ENCODE results near the gene DIP2B.

The DIP2B gene

DNA sequence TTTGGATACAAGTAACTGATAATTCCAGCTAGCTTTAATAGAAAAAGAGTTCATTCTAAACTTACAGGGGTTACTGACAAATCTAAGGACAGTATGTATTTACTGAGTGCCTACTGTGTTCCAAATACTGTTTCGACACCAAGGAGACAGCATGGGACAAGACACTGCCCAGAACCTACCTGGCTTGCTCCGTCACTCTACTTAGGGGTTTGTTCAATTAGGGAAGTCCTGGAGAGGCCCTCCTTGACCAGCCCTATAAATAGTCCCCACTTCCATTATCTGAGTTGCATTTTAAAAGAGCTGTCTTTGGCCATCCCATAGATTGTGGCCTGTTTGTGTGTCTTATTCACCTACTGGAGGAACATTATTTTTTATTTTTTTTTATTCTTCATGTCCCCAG, 129.6 kb downstream of the DIP2B start:
- FAIRE-seq: no peak
- DNase-seq (ENCODE audit: insufficient read length, low spot score): no peak

DNA sequence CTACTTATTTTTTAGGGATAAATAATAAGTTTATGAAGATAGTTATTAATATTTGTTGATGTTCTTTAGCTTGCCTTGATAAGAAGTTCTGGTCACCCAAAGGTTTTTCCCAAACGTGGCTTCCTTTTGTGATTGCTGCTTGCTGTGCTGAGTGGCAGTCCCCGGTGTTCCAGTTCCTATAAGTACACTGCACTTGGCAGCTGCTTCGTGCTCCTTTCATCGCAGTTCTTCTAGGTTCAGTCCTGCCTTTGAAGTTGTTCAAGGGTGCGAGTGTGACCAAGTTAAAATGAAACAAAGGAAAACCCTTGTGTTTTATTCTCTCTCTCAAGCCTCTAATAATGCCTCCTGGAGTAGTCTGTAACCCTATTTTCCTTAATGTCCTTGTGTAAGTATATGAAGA, 130.6 kb downstream of the DIP2B start:
- FAIRE-seq: no peak

DNA sequence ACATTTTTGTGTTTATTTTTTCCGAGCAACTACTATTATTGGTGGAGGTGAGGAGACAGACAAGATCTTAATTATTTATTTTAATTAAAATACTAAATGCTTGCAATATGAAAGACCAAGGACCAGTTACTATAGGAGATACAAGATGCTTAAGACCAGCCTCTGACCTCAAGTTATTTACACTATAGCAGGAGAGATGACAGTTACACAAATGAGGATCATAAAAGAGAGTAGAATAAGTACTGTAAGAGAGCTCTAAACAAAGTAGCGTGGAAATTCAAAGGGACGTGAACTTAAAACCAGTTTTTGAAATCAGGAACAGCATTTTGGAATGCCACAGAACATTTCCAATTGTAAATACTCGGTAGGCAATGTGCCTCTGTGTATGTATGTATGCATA, 131.1 kb downstream of the DIP2B start:
- DNase-seq (ENCODE audit: insufficient read length, low spot score): no peak
- no peak for FAIRE-seq

More for the DNA sequence above, 130.6 kb downstream of the DIP2B start:
- DNase-seq (ENCODE audit: insufficient read length, low spot score): no peak

DNA sequence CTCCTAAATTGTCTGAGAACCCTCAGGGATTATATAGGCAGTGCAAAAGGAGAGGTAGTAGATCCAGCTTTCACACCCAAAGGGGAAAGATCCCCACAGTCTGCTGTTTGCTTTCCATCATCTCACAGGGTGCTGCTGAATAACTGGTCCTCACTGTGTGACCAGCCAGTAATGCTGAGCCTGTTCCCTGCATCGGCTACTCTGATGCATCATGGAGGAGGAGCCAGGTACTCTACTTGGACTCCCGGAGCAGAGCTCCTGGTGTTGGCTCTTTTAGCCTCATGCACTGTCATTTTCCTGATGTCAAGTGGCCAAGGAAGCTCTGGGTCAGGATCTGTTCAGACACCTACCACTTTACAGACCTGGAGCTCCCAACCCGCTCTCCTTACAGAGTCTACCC, 131.7 kb downstream of the DIP2B start:
- DNase-seq (ENCODE audit: insufficient read length, low spot score) (no peak), FAIRE-seq (no peak)

DNA sequence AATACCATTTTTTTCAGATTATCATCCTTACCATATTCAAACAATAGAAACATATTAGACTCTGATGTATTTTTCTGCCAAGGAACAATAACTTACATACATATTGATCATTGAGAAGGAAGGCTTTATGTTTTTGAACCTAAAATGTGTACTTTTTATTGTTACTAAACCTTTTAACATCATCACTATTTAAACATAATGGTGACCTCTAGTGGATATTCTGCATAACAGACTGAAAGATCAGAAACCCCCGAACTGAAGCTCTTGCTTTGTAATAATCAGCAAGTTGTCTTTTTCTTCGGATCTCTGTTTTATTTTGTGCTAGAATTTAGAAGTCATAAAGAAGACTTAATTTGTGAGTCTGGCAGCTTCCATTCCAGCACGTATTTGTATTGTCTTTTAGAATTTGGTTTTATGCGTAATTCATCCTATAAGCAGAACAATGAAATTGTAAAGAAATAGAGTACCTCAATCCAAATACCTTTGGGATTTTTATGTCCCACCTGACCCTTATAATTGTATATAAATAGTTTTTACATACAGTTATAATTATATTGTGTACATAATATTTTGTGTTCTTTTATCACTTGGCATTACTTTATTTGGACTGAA, 133.2 kb downstream of the DIP2B start:
- DNase-seq (ENCODE audit: insufficient read length, low spot score): no peak
- no peak for FAIRE-seq

DNA sequence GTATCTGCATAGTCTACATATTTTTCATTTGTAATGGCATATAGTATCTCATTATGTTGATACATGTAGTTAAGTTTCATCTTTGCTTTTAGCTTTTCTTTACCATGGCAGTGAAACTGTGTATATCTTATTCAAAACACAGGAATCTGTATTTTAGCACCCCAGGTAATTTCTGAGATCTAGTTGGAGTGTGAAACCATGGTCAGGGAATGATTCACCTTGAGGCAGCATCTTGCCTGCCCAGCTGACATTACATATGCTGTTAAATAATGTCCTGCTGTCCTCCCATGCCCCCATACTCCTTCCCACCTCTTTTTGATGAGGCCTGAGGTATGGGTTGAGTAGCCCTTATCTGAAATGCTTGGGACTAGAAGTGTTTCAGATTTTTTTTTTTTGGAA, 133.7 kb downstream of the DIP2B start:
- FAIRE-seq (no peak), DNase-seq (ENCODE audit: insufficient read length, low spot score) (no peak)

DNA sequence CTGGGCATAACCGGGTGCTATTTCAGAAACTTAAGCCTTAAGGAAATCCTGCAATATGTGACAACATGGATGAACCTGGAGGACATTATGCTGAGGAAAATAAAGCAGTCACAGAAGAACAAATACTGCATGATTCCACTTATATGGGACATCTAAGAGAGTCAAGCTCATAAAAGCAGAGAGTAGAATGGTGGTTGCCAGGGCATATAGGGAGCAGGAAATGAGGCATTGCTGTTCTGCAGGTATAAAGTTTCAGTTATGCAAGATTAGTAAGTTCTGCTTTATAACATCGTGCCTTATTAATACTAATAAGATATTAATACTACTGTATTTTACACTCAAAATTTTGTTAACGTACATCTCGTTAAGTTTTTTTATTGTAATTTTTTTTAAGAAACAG, 134.9 kb downstream of the DIP2B start:
- no peak for DNase-seq (ENCODE audit: insufficient read length, low spot score)

DNA sequence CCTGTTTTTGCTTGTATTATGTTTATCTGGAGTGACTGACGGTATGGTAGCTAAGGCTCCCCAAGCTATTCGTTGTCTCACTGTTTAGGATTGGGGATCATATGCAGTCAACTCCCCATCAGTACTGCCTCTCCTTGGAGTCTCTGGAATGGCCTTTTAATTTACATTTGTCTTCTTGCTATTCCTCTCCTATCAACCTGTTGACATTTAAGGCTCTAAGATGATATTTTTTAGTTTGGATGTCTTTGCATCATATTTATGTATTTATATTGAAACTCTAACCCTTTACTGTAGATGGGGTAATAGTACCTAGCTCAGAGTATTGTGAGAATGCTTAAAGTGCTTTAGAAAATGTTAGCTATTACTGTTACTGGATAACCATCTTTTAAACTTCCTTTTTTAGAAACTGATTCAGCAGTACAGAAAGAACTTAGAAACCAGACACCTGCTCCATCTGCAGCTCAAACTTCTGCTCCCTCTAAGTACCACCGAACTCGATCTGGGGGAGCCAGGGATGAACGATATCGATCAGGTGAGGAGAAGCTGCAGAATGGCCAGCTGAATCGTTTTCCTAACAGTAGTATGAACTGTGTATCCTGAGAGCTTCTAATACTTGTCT, 135.6 kb downstream of the DIP2B start:
- FAIRE-seq (no peak), DNase-seq (ENCODE audit: insufficient read length, low spot score) (no peak)

More for the DNA sequence above, 134.9 kb downstream of the DIP2B start:
- no peak for FAIRE-seq

DNA sequence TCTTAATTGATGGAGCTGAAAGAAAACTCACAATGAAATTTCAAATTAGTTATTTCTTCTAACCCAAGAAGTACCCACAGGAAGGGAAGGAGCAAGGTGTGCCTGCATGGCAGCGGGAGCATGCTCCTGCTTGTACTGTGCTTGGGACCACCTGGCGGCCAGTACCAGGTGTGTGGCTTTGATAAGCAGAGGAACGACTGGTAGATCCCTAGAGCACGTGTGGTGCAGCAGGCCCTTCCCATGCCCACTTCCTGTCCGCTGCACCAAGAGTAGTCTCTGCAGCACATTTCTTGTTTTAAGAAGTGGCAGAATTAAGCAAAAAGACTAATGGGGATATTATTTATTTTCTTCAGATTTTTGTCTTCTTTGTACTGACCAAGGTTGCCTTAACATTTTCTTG, 136.8 kb downstream of the DIP2B start:
- no peak for FAIRE-seq
- DNase-seq (ENCODE audit: insufficient read length, low spot score): no peak

DNA sequence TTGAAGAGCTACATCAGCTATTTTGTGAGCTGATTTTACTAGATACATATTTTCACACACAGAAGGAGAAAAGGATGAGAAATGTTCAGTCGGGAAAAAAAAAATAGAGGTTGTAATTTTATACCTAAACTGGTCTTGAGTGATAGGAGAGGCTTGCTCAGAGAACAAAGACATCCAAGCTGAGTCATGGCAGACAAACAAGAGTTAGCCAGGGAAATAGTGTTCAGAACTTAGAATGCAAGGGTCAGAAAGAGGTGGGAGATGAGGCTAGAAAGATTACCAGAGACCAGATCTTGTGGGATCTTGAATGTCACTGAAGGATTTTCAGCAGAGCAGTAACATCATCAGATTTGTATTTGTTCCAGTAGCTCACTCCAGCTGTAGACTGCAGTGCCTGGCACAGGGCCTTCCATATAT, 137.3 kb downstream of the DIP2B start:
- FAIRE-seq (no peak), DNase-seq (ENCODE audit: insufficient read length, low spot score) (peak; percentile 30)

DNA sequence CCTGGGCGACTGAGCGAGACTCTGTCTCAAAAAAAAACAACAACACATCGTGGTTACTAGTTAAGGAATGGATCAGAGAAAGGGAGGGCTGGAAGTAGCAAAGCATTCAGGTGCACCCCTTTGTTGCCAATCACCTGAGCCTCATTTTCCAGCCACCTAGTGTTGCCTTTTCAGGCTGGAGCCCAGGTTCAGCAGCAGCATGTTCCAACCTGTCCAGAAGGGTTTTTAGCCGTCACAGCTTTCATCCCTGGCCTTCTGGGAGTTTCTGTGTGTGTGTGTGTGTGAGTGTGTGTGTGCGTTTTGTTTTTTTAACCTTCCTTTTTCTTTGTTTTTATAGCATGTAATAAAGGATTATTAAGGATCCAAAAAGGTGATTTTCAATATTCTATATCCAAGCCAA, 138.0 kb downstream of the DIP2B start:
- no peak for DNase-seq (ENCODE audit: insufficient read length, low spot score)

DNA sequence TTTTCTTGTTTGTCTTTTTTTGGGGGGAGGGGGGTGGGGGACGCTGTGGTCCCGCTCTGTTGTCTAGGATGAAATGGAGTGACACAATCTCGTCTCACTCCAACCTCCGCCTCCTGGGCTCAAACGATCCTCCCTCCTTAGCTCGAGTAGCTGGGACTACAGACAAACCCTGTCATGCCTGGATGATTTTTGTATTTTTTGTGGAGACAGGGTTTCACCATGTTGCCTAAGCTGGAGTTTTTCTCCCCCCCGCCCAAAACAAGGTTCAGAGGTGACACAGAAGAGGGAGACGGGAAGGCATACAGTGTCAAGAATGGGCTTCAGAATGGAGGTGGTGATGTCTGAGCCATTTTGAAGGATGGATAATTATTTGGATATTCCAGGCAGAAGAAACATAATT, 142.2 kb downstream of the DIP2B start:
- no peak for FAIRE-seq
- no peak for DNase-seq (ENCODE audit: insufficient read length, low spot score)

More for the DNA sequence above, 138.0 kb downstream of the DIP2B start:
- FAIRE-seq: no peak

DNA sequence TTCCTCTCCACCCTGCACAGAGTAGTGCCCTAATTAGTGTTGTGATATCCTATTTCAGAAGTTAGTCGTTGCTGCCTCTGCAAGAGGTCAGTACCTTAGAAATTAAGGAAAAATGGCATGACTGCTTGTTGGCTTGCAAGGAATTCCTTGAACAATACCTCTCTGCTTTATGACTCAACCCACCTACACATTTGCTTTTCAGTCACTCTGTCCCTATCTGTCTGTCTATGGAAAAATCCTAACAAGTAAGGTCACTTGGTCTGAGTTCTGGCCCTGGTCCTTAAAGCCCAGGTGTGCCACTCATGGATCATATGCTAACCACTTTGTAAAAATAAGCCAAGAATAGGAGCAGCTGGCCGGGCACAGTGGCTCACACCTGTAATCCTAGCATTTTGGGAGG, 142.7 kb downstream of the DIP2B start:
- DNase-seq (ENCODE audit: insufficient read length, low spot score): no peak

DNA sequence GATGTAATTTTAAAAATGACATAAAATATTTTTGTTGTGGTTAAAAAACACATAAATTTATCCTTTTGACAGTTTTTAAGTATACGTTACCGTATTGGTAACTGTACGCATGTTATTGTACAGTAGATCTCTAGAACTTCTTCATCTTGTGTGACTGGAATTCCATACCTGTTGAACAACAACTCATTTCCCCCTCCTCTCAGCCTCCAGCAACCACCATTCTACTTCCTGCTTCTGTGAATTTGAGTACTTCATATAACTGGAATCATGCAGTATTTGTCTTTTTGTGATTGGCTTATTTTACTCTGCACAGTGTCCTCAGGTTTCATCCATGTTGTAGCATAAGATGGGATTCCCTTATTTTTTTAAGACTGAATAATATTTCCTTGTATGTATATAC, 145.5 kb downstream of the DIP2B start:
- no peak for FAIRE-seq

More for the DNA sequence above, 142.7 kb downstream of the DIP2B start:
- FAIRE-seq: peak; percentile 31

DNA sequence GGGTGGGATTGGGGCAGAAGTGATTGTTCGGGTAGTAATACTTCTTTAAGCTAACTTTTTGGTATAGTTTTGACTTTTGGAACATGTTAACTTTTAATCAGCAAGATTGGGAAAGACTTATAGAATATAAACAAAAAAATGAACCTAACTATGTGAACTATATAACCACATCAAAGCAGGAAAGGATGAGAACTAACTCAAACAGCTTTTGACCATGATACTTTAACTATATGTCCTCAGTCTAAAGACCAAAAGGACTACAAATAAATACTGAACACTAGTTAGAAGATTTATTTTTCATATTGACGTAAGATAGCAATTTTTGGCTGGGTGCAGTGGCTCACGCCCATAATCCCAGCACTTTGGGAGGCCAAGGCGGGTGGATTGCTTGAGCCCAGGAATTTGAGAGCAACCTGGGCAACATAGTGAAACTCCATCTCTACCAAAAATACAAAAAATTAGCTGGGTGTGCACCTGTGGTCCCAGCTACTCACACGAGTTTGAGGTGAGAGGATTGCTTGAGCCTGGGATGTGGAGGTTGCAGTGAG, 150.7 kb downstream of the DIP2B start:
- DNase-seq (ENCODE audit: insufficient read length, low spot score): no peak
- FAIRE-seq: no peak

More for the DNA sequence above, 145.5 kb downstream of the DIP2B start:
- DNase-seq (ENCODE audit: insufficient read length, low spot score): no peak

DNA sequence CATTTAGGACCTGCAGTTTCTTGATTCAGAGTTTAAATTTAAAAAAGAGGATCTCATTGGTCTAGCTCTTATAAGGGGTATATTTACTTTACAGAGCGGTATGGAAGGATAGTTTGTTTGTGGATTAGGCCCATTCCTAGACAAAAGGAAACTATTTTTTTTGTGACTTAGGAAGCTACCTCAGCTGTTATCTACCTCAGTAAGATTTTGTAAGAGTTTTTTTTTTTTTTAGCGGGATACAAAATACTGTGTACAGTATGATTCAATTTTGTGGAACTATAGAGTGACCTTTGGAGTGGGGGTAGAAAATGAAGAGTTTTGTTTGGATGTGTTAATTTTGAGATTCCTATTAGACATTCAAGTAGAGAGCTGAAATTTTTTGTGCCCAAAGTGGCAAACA, 154.5 kb downstream of the DIP2B start:
- FAIRE-seq: no peak
- no peak for DNase-seq (ENCODE audit: insufficient read length, low spot score)

DNA sequence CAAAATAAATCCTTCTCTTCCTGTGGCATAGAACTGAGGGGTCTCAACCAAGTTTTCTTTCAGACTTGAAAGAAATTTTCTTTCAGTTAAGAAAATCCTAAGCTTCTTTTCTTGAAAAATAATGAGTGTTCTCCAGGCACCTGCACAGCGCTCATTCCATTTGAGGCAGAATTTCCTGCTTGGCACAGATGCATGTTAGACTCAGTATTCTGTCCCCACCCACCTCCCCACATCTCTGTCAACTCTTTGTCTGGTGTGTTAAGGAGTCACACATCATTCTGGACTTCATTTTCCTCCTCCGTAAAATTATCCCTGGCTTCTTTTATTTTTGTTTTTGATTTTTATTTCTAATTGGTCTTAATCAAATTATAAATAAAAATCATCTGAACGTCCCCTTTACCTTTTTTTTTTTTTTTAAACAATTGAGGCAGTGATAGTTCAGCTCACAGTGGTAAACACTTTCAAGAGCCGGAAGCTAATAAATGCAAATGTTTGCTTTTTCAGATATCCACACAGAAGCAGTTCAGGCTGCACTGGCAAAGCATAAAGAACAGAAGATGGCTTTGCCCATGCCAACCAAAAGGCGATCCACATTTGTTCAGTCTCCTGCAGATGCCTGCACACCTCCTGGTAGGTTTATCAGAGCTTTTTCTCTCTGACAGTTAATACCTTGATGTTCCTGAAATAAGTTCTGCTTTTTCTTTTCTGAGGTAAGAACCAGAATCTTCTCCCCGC, 155.1 kb downstream of the DIP2B start:
- FAIRE-seq (no peak), DNase-seq (ENCODE audit: insufficient read length, low spot score) (no peak)

DNA sequence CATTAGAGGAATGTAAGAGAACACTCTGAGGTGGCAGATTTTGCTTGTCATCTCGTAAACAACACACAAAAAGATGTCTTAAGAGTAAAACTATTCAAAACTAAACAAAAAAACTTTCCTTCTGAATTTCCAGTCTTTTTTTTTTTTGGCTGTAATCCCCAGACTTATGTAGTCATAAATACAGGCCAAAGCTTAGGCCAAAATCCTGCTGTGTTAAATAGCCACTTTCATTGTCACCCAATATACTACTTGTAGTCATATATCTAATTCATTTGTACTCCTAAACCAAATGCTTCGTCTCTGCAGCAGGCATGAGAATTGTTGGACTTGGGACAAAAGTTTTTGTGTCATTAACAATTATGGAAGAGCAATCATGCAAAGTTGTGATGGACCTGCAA, 155.6 kb downstream of the DIP2B start:
- DNase-seq (ENCODE audit: insufficient read length, low spot score) (no peak), FAIRE-seq (no peak)

DNA sequence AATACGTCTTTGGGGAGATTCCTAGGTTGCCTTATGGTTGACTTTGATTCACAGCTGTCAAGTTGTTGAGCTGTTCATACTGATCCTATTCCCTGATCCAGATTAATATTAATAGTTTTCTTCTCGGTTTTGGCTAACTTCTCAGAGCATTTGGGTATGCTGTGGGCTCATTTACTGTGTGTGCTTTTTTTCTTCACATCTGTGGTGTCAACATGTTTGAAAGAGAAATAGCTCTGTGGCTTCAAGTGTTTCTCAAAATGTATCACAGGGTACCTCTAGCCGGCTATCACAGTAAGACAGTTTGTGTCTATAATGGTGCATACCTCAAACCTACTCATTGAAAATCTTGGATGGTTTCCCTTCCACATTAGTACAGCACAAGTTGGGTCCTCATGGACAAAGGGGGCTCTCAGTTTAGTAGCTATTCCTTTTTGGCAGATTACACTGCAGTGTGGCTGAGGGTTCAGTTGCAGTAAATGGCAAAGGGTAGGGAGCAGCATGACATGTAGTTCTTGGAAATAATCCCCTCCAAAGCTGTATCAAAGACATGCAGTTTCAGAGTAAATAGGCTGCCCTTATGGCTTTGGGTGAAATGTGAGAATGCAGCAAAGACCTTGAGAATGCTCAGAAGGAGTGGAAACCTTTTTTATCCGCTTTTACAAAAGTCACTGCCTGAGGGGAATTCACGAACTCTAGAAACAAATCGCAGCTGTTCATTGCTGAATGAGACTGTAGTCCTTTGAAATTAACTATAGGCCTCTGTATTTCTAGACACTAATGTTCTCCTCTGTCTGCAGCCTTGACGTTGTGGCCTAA, 156.7 kb downstream of the DIP2B start:
- FAIRE-seq (no peak), DNase-seq (ENCODE audit: insufficient read length, low spot score) (no peak)

DNA sequence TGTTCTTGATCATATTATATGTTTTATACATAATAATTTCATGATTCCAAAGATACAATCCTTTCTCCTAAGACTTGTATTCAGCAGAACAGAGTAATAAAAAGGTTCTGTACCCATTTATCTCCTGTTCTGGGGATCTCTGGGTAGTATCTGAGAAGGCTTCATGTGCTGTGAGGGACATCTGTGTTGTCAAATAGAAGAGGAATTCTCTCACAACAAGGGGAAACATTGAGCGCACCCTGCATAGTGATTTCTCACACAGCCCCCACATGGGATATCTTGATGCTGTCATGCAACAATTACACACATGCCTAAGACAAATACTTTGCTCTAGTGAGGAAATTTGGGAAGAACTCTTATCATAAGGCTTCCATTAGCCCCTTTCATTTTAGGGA, 157.3 kb downstream of the DIP2B start:
- FAIRE-seq: no peak

DNA sequence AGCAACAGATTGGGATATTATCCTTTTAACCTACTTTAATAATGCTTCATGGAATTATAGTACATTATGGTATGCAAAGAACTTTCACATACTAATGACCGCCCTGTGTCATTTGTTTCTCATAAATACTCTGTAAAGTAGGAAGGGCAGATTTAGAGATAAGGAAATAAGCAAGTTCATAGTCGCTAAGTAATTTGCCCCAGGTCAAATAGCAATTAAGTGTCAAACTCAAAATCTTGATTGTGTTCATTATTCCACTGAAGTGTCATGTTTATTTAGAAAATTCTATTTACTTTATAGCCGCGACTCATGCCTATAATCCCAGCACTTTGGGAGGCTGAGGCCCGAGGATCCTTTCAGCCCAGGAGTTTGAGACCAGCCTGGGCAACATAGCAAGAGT, 160.4 kb downstream of the DIP2B start:
- FAIRE-seq (no peak), DNase-seq (ENCODE audit: insufficient read length, low spot score) (no peak)

More for the DNA sequence above, 157.3 kb downstream of the DIP2B start:
- no peak for DNase-seq (ENCODE audit: insufficient read length, low spot score)

Measured in HTR-8/SVneo (cell line).